ENCODE measurements around the gene NUDT12. TPM values are rescaled to one million over a fixed set of nuclear protein-coding genes. Genes with fewer than 3 reads are reported as not detected.

NUDT12 gene
- total RNA-seq, 2 donors from 2014 or later: 11.3 to 29.6 TPM

DNA sequence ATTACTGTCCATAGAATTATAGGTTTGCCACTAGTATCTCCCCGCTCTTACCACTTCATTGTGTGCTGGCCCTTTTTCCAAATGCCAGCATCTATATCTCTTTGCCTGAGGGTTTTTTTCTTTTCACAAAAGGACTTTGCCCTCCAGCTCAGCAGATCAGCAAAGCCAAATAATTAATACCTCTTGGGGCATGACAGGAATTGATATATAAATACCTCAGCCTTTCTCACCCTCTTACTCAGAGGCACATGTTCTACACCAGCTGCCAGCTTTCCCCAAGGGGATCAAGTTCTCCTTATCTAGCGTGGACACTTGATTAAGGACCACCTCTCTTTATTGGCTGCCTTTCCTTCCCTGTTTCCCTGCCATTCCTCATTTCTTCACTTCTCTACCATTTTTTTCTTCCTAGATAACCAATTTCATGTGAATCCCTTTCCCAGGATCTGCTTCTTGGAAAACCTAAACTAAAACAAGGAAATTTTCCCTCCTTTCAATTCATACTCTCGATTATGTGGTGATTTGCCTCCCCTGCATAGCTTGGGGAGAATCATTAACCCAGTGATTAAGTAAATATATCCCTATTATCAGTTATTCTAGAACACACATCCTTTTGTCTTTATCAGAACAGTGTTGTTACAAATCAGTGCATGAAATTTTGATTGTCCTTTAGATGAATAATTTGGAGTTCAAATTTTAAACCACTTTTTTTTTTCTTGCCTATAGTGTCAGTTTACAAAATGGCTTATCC lies 6.9 kb upstream of the NUDT12 start:
- TF ChIP-seq POLR2AphosphoS5 (IDR thresholded peaks at IDR 0.05) (no peak), POLR2A (IDR thresholded peaks at IDR 0.05) (no peak)
- TF ChIP-seq, protein P1, sequence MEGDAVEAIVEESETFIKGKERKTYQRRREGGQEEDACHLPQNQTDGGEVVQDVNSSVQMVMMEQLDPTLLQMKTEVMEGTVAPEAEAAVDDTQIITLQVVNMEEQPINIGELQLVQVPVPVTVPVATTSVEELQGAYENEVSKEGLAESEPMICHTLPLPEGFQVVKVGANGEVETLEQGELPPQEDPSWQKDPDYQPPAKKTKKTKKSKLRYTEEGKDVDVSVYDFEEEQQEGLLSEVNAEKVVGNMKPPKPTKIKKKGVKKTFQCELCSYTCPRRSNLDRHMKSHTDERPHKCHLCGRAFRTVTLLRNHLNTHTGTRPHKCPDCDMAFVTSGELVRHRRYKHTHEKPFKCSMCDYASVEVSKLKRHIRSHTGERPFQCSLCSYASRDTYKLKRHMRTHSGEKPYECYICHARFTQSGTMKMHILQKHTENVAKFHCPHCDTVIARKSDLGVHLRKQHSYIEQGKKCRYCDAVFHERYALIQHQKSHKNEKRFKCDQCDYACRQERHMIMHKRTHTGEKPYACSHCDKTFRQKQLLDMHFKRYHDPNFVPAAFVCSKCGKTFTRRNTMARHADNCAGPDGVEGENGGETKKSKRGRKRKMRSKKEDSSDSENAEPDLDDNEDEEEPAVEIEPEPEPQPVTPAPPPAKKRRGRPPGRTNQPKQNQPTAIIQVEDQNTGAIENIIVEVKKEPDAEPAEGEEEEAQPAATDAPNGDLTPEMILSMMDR (IDR thresholded peaks at IDR 0.05): no peak
- no peak overlapping the region for H3K27ac ChIP-seq
- H3K9me3 ChIP-seq: no peaks in the 10 kb centered on the region
- no peak for DNase-seq (ENCODE audit: low spot score)
- H3K4me3 ChIP-seq: no peak overlapping the region
- H3K4me1 ChIP-seq (replicated peaks): no peaks in the 10 kb centered on the region
- intact Hi-C loops (cut with DNase I): no loop called here
- H3K36me3 ChIP-seq: no peaks in the 10 kb centered on the region
- 76% methylated on average over 3 of the region's 3 CpGs for WGBS
- H3K27me3 ChIP-seq (replicated peaks; ENCODE audit: insufficient read depth): peaks cover 4% of the 10 kb centered on the region

DNA sequence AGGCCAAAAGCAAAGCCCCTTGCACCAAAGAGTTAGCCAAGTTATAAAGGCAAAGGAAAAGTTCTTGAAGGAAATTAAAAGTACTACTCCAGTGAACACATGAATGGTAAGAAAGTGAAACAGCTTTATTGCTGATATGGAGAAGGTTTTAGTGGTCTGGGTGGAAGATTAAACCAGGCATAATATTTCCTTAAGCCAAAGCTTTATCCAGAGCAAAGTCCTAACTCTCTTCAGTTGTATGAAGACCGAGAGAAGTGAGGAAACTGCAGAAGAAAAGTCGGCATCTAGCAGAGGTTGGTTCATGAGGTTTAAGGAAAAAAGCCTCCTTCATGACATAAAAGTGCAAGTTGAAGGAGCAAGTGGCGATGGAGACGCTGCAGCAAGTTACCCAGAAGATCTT lies 3.1 kb upstream of the NUDT12 start:
- no peaks in the 10 kb centered on the region for H3K36me3 ChIP-seq
- H3K27ac ChIP-seq: no peak overlapping the region
- 94% methylated on average over 4 of the region's 4 CpGs for WGBS
- H3K4me1 ChIP-seq (replicated peaks): no peaks in the 10 kb centered on the region
- no peak overlapping the region for H3K4me3 ChIP-seq
- DNase-seq (ENCODE audit: low spot score): no peak
- H3K27me3 ChIP-seq (replicated peaks; ENCODE audit: insufficient read depth): no peaks in the 10 kb centered on the region
- intact Hi-C loops (cut with DNase I): no loop called here
- no peaks in the 10 kb centered on the region for H3K9me3 ChIP-seq
- TF ChIP-seq, protein P1 (IDR thresholded peaks at IDR 0.05): no peak
- no peak for TF ChIP-seq POLR2AphosphoS5 (IDR thresholded peaks at IDR 0.05)
- TF ChIP-seq POLR2A (IDR thresholded peaks at IDR 0.05): no peak

DNA sequence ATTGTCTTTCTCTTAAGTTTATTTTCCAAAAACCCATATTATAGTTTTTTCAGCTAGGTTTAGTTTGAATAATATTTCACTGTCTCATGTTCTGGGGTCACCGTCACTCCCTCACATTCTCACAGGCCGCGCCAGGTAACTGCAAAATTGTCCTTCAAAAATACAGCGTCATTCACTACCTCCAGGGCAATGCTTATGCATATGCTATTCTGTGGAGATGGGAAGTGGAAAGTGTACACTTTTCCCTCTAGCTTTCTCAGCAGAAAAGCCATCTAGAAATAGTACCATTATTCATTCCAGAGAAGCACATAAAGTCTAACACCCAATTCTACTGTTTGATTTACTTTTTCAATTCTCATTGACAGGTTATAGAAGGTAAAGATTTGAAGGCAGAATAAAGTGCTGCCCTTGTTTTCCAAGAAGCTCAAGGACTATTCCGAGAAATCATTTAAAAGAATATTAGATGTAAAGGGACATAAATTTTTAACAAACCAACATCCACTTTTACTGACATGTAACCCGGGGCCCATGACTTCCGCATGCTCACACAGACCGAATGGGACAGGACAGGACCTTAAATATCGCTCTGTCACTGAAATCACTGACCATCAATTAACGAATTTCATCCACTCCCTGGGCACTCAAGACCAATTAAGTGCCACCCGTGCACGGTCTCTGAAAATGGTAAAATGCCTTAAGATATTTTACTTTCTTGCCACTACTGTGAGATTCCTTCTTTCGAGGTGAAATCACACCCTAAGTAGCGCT lies 720 bp downstream of the NUDT12 start:
- no peaks in the 10 kb centered on the region for H3K4me1 ChIP-seq (replicated peaks)
- WGBS: 32% methylated on average over 14 of the region's 14 CpGs
- H3K27me3 ChIP-seq (replicated peaks; ENCODE audit: insufficient read depth): no peaks in the 10 kb centered on the region
- TF ChIP-seq POLR2AphosphoS5 (IDR thresholded peaks at IDR 0.05) (no peak), POLR2A (IDR thresholded peaks at IDR 0.05) (no peak)
- TF ChIP-seq, protein P1 (IDR thresholded peaks at IDR 0.05): no peak
- peak overlapping the region; percentile 71 to 81 for H3K4me3 ChIP-seq
- intact Hi-C loops (cut with DNase I): no loop called here
- no peaks in the 10 kb centered on the region for H3K9me3 ChIP-seq
- DNase-seq (ENCODE audit: low spot score): peak; percentile 8
- H3K36me3 ChIP-seq: no peaks in the 10 kb centered on the region
- H3K27ac ChIP-seq: peak overlapping the region; percentile 84 to 89

DNA sequence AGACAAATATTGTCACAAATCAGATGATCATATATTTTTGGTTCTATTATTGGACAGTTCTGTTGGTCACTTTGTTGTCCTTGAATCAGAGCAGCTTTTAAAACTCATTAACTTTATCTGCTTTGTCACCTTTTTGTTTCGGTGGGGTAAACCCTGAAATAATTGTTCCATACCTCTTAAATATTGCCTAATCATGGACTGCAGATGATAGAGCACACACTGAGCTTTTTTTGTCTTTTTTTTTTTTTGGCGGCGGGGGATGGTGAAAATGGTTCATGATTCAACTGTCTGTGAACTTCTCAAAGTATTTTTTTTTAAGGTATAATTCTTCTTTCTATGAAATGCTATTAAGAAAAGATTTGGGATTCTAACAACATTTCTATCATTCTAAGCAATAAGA lies 1.8 kb downstream of the NUDT12 start:
- intact Hi-C loops (cut with DNase I): no loop called here
- Histone ChIP-seq H3K4me1 (replicated peaks) (no peaks in the 10 kb centered on the region), H3K27me3 (replicated peaks; ENCODE audit: insufficient read depth) (no peaks in the 10 kb centered on the region), H3K9me3 (no peaks in the 10 kb centered on the region), H3K27ac (no peak overlapping the region), H3K4me3 (no peak overlapping the region), H3K36me3 (no peaks in the 10 kb centered on the region)
- TF ChIP-seq, protein P1 (IDR thresholded peaks at IDR 0.05): no peak
- TF ChIP-seq POLR2A (IDR thresholded peaks at IDR 0.05) (no peak), POLR2AphosphoS5 (IDR thresholded peaks at IDR 0.05) (no peak)
- DNase-seq (ENCODE audit: low spot score): no peak
- 94% methylated on average over 3 of the region's 3 CpGs for WGBS

All from prostate gland (tissue), 2 donors.